ENCODE results near the gene CA5A.
A peak's percentile ranks its signal among the peaks of the same experiment; 100 is the strongest.

The CA5A gene

DNA sequence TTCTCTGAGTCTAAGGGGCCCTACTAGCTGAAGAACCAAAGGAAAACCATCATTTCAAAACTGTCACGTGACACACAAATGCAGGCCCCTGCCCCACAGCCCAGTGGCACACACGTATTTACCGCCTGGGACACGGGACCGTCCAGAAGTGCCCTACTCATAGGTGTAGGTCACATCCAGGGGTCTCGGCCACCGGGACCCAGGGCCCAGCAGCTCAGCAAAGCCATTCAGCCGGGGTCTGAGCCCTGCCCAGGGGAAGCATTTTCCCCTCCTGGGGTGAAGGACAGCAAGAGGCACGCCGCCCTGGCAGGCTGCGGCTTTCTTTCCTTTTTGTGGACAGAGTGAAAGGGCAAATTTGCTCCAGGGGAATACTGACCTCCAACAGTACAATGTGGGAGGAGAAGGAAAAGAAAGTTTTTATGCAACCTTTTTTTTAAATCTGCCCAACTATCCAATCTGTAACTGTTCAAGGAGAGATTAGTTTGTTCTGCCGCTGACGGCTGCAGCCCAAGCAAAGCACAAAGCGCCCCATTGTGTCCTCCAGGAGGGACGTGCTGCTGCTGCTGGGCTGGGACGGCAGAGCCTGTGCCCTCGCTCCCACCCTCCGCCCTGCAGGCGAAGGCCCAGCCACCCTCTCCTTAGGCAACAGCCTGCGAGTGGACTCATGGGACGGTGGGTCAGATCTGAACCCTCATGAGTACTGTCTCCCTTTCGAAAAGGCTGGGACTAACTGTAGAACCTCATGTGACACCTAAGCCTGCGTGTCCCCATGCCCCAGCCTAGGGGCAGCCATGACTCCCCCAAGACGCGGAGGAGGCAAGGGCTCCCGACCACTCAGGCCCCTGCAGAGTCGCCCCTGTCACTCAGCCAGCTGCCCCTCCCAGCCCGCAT lies 88.3 kb downstream of the CA5A start:
- Histone ChIP-seq H2BK120ac (ENCODE audit: insufficient read depth, low read length, poor library complexity) (no peak overlapping the region), H3K18ac (ENCODE audit: low read length) (peak overlapping the region; percentile 18), H3K4me3 (ENCODE audit: low read depth, low read length) (no peak overlapping the region), H2AFZ (ENCODE audit: insufficient read depth, low read length, poor library complexity) (no peak overlapping the region), H4K12ac (ENCODE audit: low read depth, low read length) (no peak overlapping the region), H4K91ac (ENCODE audit: low read depth, low read length) (no peak overlapping the region), H3K79me2 (ENCODE audit: control insufficient read depth, insufficient read depth, low read length, poor library complexity) (peaks cover 34% of the 10 kb centered on the region), H4K8ac (ENCODE audit: low read depth, low read length) (no peak overlapping the region), H3K9ac (ENCODE audit: low read length) (no peak overlapping the region), H3K79me1 (ENCODE audit: low read length) (peaks cover 28% of the 10 kb centered on the region), H3K4ac (ENCODE audit: low read depth, low read length) (peak overlapping the region; percentile 62), H3K4me1 (ENCODE audit: control insufficient read depth in 1 of 2, insufficient read depth in 2 of 2, low read length in 2 of 2) (peaks cover 36 to 46% of the 10 kb centered on the region in 2 experiments), H3K27ac (ENCODE audit: low read depth, low read length) (no peak overlapping the region), H3K36me3 (ENCODE audit: control insufficient read depth in 1 of 2, insufficient read depth in 2 of 2, low read length in 2 of 2) (peaks cover 76 to 77% of the 10 kb centered on the region in 2 experiments), H2BK5ac (ENCODE audit: low read depth, low read length, poor library complexity) (no peak overlapping the region), H3K9me3 (ENCODE audit: insufficient read depth, low read depth, low read length) (peaks cover 3% of the 10 kb centered on the region), H3K14ac (ENCODE audit: low read length) (peak overlapping the region; percentile 8), H2BK12ac (ENCODE audit: low read length) (no peak overlapping the region), H3K4me2 (ENCODE audit: low read length) (no peak overlapping the region), H3K27me3 (ENCODE audit: insufficient read depth, low read length) (no peaks in the 10 kb centered on the region), H3K23ac (ENCODE audit: low read length) (no peak overlapping the region), H2AK5ac (ENCODE audit: low read length) (no peak overlapping the region)
- WGBS (ENCODE audit: extremely low coverage, insufficient coverage, insufficient read length) = no CpG with 5 or more reads among the region's 28 CpGs
- DNase-seq = no peak

- peaks cover 3% of the 10 kb centered on the region for H3K9me3 ChIP-seq (ENCODE audit: insufficient read depth, low read depth, low read length)
- no peak overlapping the region for H3K23ac ChIP-seq (ENCODE audit: low read length)
- H3K4me3 ChIP-seq (ENCODE audit: low read depth, low read length) = no peak overlapping the region
- H3K27me3 ChIP-seq (ENCODE audit: insufficient read depth, low read length) = no peaks in the 10 kb centered on the region
- H2AK5ac ChIP-seq (ENCODE audit: low read length) = no peak overlapping the region
- H2BK12ac ChIP-seq (ENCODE audit: low read length) = no peak overlapping the region
- WGBS (ENCODE audit: extremely low coverage, insufficient coverage, insufficient read length) = no CpG with 5 or more reads among the region's 8 CpGs
- peaks cover 29% of the 10 kb centered on the region for H3K79me2 ChIP-seq (ENCODE audit: control insufficient read depth, insufficient read depth, low read length, poor library complexity)
- no peak overlapping the region for H3K27ac ChIP-seq (ENCODE audit: low read depth, low read length)
- no peak overlapping the region for H3K18ac ChIP-seq (ENCODE audit: low read length)
- no peak overlapping the region for H3K4me2 ChIP-seq (ENCODE audit: low read length)
- no peak overlapping the region for H2BK120ac ChIP-seq (ENCODE audit: insufficient read depth, low read length, poor library complexity)
- H3K4ac ChIP-seq (ENCODE audit: low read depth, low read length) = peak overlapping the region; percentile 35
- H3K9ac ChIP-seq (ENCODE audit: low read length) = no peak overlapping the region
- H3K4me1 ChIP-seq (ENCODE audit: control insufficient read depth in 1 of 2, insufficient read depth in 2 of 2, low read length in 2 of 2) = peaks cover 30 to 44% of the 10 kb centered on the region in 2 experiments
- H3K14ac ChIP-seq (ENCODE audit: low read length) = no peak overlapping the region
- no peak overlapping the region for H2BK5ac ChIP-seq (ENCODE audit: low read depth, low read length, poor library complexity)
- peaks cover 82 to 83% of the 10 kb centered on the region in 2 experiments for H3K36me3 ChIP-seq (ENCODE audit: control insufficient read depth in 1 of 2, insufficient read depth in 2 of 2, low read length in 2 of 2)
- peaks cover 22% of the 10 kb centered on the region for H3K79me1 ChIP-seq (ENCODE audit: low read length)
- no peak overlapping the region for H4K8ac ChIP-seq (ENCODE audit: low read depth, low read length)
- H4K12ac ChIP-seq (ENCODE audit: low read depth, low read length) = no peak overlapping the region
- no peak for DNase-seq
- no peak overlapping the region for H4K91ac ChIP-seq (ENCODE audit: low read depth, low read length)
- H2AFZ ChIP-seq (ENCODE audit: insufficient read depth, low read length, poor library complexity) = no peak overlapping the region
These were observed 88.9 kb downstream of the CA5A start for GRCh38 chr16:87847467-87847784.

DNA sequence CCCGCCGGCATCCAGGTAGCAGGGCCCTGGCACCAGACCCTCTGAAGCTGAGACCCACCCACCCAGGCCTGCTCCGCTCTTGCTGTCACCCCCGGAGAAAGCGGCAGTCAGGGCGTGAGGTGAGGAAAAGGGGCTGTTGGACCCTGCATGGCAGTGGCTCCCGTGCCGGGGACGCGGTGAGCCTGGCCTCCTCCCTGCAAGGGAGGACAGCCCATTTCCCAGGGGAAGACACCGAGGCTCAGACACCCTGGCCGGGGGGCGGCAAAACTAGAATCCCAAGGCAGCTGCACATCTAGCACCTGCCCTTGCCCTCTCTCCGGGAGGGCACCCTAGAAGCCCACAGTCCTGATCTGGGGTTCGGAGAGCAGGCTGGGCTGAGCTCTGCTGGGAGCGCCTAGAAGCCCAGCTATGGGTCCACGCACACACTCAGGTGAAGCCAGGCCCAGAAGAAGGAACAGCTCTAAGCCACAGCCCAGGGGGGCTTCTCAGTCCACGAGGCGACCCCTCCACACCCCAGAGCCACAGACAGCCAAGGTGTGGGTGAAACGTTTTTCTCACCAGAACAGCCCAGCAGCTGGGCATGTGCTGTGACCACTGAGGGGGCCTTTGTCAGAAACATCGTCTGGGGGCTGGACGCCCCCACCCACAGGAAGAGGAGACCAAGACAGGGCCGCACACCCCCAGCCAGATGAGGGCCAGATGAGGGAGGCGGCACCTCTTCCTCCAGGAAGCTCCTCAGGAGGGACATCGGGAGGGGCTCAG lies 89.4 kb downstream of the CA5A start:
- H3K4me3 ChIP-seq (ENCODE audit: low read depth, low read length) = no peak overlapping the region
- no peaks in the 10 kb centered on the region for H3K27me3 ChIP-seq (ENCODE audit: insufficient read depth, low read length)

GRCh38 chr16:87845807-87846619 lies 90.3 kb downstream of the CA5A start:
- peak overlapping the region; percentile 57 for H3K4ac ChIP-seq (ENCODE audit: low read depth, low read length)
- no peak overlapping the region for H4K8ac ChIP-seq (ENCODE audit: low read depth, low read length)
- H3K4me1 ChIP-seq (ENCODE audit: control insufficient read depth in 1 of 2, insufficient read depth in 2 of 2, low read length in 2 of 2) = peaks cover 16 to 30% of the 10 kb centered on the region in 2 experiments
- no peak overlapping the region for H2BK12ac ChIP-seq (ENCODE audit: low read length)
- H4K12ac ChIP-seq (ENCODE audit: low read depth, low read length) = no peak overlapping the region
- no CpG with 5 or more reads among the region's 31 CpGs for WGBS (ENCODE audit: extremely low coverage, insufficient coverage, insufficient read length)
- H3K4me2 ChIP-seq (ENCODE audit: low read length) = no peak overlapping the region
- H3K14ac ChIP-seq (ENCODE audit: low read length) = no peak overlapping the region
- no peak overlapping the region for H2AFZ ChIP-seq (ENCODE audit: insufficient read depth, low read length, poor library complexity)
- H3K27ac ChIP-seq (ENCODE audit: low read depth, low read length) = no peak overlapping the region
- H2BK5ac ChIP-seq (ENCODE audit: low read depth, low read length, poor library complexity) = no peak overlapping the region
- peaks cover 20% of the 10 kb centered on the region for H3K79me2 ChIP-seq (ENCODE audit: control insufficient read depth, insufficient read depth, low read length, poor library complexity)
- H2AK5ac ChIP-seq (ENCODE audit: low read length) = no peak overlapping the region
- no peaks in the 10 kb centered on the region for H3K27me3 ChIP-seq (ENCODE audit: insufficient read depth, low read length)
- H4K91ac ChIP-seq (ENCODE audit: low read depth, low read length) = no peak overlapping the region
- peaks cover 3% of the 10 kb centered on the region for H3K9me3 ChIP-seq (ENCODE audit: insufficient read depth, low read depth, low read length)
- no peak overlapping the region for H3K4me3 ChIP-seq (ENCODE audit: low read depth, low read length)
- no peak overlapping the region for H3K23ac ChIP-seq (ENCODE audit: low read length)
- H3K79me1 ChIP-seq (ENCODE audit: low read length) = peaks cover 9% of the 10 kb centered on the region
- no peak overlapping the region for H2BK120ac ChIP-seq (ENCODE audit: insufficient read depth, low read length, poor library complexity)
- H3K9ac ChIP-seq (ENCODE audit: low read length) = no peak overlapping the region
- peaks cover 91 to 94% of the 10 kb centered on the region in 2 experiments for H3K36me3 ChIP-seq (ENCODE audit: control insufficient read depth in 1 of 2, insufficient read depth in 2 of 2, low read length in 2 of 2)
- no peak overlapping the region for H3K18ac ChIP-seq (ENCODE audit: low read length)
- DNase-seq = no peak

More for the DNA sequence above, 89.4 kb downstream of the CA5A start:
- peaks cover 17% of the 10 kb centered on the region for H3K79me1 ChIP-seq (ENCODE audit: low read length)
- no peak overlapping the region for H4K91ac ChIP-seq (ENCODE audit: low read depth, low read length)
- WGBS (ENCODE audit: extremely low coverage, insufficient coverage, insufficient read length) = no CpG with 5 or more reads among the region's 25 CpGs
- H2AFZ ChIP-seq (ENCODE audit: insufficient read depth, low read length, poor library complexity) = no peak overlapping the region
- H2BK12ac ChIP-seq (ENCODE audit: low read length) = no peak overlapping the region
- H3K9ac ChIP-seq (ENCODE audit: low read length) = no peak overlapping the region
- H3K23ac ChIP-seq (ENCODE audit: low read length) = no peak overlapping the region
- no peak overlapping the region for H4K12ac ChIP-seq (ENCODE audit: low read depth, low read length)
- H3K36me3 ChIP-seq (ENCODE audit: control insufficient read depth in 1 of 2, insufficient read depth in 2 of 2, low read length in 2 of 2) = peaks cover 85 to 87% of the 10 kb centered on the region in 2 experiments
- no peak overlapping the region for H2BK5ac ChIP-seq (ENCODE audit: low read depth, low read length, poor library complexity)
- no peak overlapping the region for H3K27ac ChIP-seq (ENCODE audit: low read depth, low read length)
- H3K4me2 ChIP-seq (ENCODE audit: low read length) = no peak overlapping the region
- H3K4ac ChIP-seq (ENCODE audit: low read depth, low read length) = peak overlapping the region; percentile 57
- H3K14ac ChIP-seq (ENCODE audit: low read length) = no peak overlapping the region
- DNase-seq = no peak
- peaks cover 23% of the 10 kb centered on the region for H3K79me2 ChIP-seq (ENCODE audit: control insufficient read depth, insufficient read depth, low read length, poor library complexity)
- no peak overlapping the region for H4K8ac ChIP-seq (ENCODE audit: low read depth, low read length)
- no peak overlapping the region for H2BK120ac ChIP-seq (ENCODE audit: insufficient read depth, low read length, poor library complexity)
- peaks cover 25 to 38% of the 10 kb centered on the region in 2 experiments for H3K4me1 ChIP-seq (ENCODE audit: control insufficient read depth in 1 of 2, insufficient read depth in 2 of 2, low read length in 2 of 2)
- no peak overlapping the region for H2AK5ac ChIP-seq (ENCODE audit: low read length)
- peaks cover 3% of the 10 kb centered on the region for H3K9me3 ChIP-seq (ENCODE audit: insufficient read depth, low read depth, low read length)
- no peak overlapping the region for H3K18ac ChIP-seq (ENCODE audit: low read length)
